Mesenchymal stem cell (in vitro differentiated cells and primary cell): ENCODE measurements around the gene DDX10.
A peak's percentile ranks its signal among the peaks of the same experiment; 100 is the strongest.

Source experiments
- DNase-seq: peaks from one replicate; pipeline ENCODE4 v3.0.0-alpha.2; 2013
- H2AFZ ChIP-seq: one replicate; pipeline ENCODE4 v1.6.1; 2013; ENCODE audit warnings: low read depth, mild to moderate bottlenecking, control low read depth, inconsistent platforms, low read length, moderate library complexity
- H2AK5ac ChIP-seq: 2 replicates; pipeline ENCODE4 v1.6.1; 2013; ENCODE audit warnings: low read length, moderate library complexity, mild to moderate bottlenecking, inconsistent platforms; ENCODE audit not compliant: severe bottlenecking
- H2BK120ac ChIP-seq: one replicate; pipeline ENCODE4 v1.6.1; 2013; ENCODE audit warnings: low read depth, mild to moderate bottlenecking, inconsistent platforms, low read length, moderate library complexity
- H2BK12ac ChIP-seq, 2 experiments: one replicate each; pipeline ENCODE4 v1.6.1; 2013; ENCODE audit warnings: inconsistent platforms in 2 of 2, low read length in 2 of 2, mild to moderate bottlenecking in 2 of 2, moderate library complexity in 2 of 2, control low read depth in 1 of 2
- H2BK15ac ChIP-seq: one replicate; pipeline ENCODE4 v1.6.1; 2013; ENCODE audit warnings: mild to moderate bottlenecking, low read depth, inconsistent platforms; ENCODE audit not compliant: poor library complexity, severe bottlenecking
- H2BK5ac ChIP-seq: 2 replicates; pipeline ENCODE4 v1.6.1; 2013; ENCODE audit warnings: low read depth, mild to moderate bottlenecking, low read length, control low read depth, inconsistent platforms; ENCODE audit not compliant: poor library complexity, severe bottlenecking
- H3K14ac ChIP-seq, 2 experiments: one replicate each; pipeline ENCODE4 v1.6.1; 2013; ENCODE audit warnings: inconsistent platforms in 2 of 2, low read length in 2 of 2, control low read depth in 1 of 2, mild to moderate bottlenecking in 1 of 2, moderate library complexity in 1 of 2
- H3K18ac ChIP-seq, 2 experiments: one replicate each; pipeline ENCODE4 v1.6.1; 2013; ENCODE audit warnings: inconsistent platforms in 2 of 2, low read length in 2 of 2, control low read depth in 1 of 2, low read depth in 1 of 2, mild to moderate bottlenecking in 1 of 2
- H3K23ac ChIP-seq, 2 experiments: one replicate each; pipeline ENCODE4 v1.6.1; 2013; ENCODE audit warnings: inconsistent platforms in 2 of 2, low read length in 2 of 2, mild to moderate bottlenecking in 2 of 2, moderate library complexity in 2 of 2, control low read depth in 1 of 2
- H3K27ac ChIP-seq: 2 replicates; pipeline ENCODE4 v1.5.1; 2013; ENCODE audit warnings: mild to moderate bottlenecking, moderate library complexity, low read length, control low read depth, inconsistent platforms; ENCODE audit not compliant: poor library complexity, severe bottlenecking
- H3K27me3 ChIP-seq, 2 experiments: 2 replicates each; pipeline versions ENCODE4 v1.6.1 to v1.7.0; 2013; ENCODE audit warnings: low read length in 2 of 2, mild to moderate bottlenecking in 2 of 2, moderate library complexity in 2 of 2, control low read depth in 1 of 2, inconsistent platforms in 1 of 2; ENCODE audit not compliant: control insufficient read depth in 1 of 2, insufficient read depth in 1 of 2
- H3K36me3 ChIP-seq, 2 experiments: 2 replicates each; pipeline versions ENCODE4 v1.6.1 to v1.7.0; 2013; ENCODE audit warnings: low read length in 2 of 2, control low read depth in 1 of 2, inconsistent platforms in 1 of 2, low read depth in 1 of 2, mild to moderate bottlenecking in 1 of 2; ENCODE audit not compliant: insufficient read depth in 2 of 2, control insufficient read depth in 1 of 2
- H3K4ac ChIP-seq, 2 experiments: one replicate each; pipeline ENCODE4 v1.6.1; 2013; ENCODE audit warnings: inconsistent platforms in 2 of 2, low read length in 2 of 2, mild to moderate bottlenecking in 2 of 2, moderate library complexity in 2 of 2, control low read depth in 1 of 2, low read depth in 1 of 2
- H3K4me1 ChIP-seq: 2 replicates; pipeline ENCODE4 v1.6.1; 2013; ENCODE audit warnings: low read depth, low read length, control low read depth; ENCODE audit not compliant: control insufficient read depth, insufficient read depth
- H3K4me2 ChIP-seq: 2 replicates; pipeline ENCODE4 v1.6.1; 2013; ENCODE audit warnings: low read length, mild to moderate bottlenecking, inconsistent platforms; ENCODE audit not compliant: poor library complexity, severe bottlenecking
- H3K4me3 ChIP-seq, 2 experiments: 2 replicates each; pipeline versions ENCODE4 v1.5.1 to v1.7.0; 2013; ENCODE audit warnings: low read length in 2 of 2, mild to moderate bottlenecking in 2 of 2, control low read depth in 1 of 2, low read depth in 1 of 2; ENCODE audit not compliant: insufficient read depth in 1 of 2
- H3K79me1 ChIP-seq: replicated peaks from 2 replicates; pipeline ENCODE4 v1.6.1; 2013; ENCODE audit warnings: mild to moderate bottlenecking, control low read depth, low read length, inconsistent platforms; ENCODE audit not compliant: poor library complexity, severe bottlenecking
- H3K9ac ChIP-seq: 2 replicates; pipeline ENCODE4 v1.7.0; 2013; ENCODE audit warnings: mild to moderate bottlenecking, low read length, moderate library complexity
- H3K9me3 ChIP-seq: 2 replicates; pipeline ENCODE4 v1.7.0; 2013; ENCODE audit warnings: mild to moderate bottlenecking, low read length; ENCODE audit not compliant: control insufficient read depth
- H4K8ac ChIP-seq: one replicate; pipeline ENCODE4 v1.6.1; 2013; ENCODE audit warnings: inconsistent platforms, mild to moderate bottlenecking, low read length, moderate library complexity
- H4K91ac ChIP-seq: one replicate; pipeline ENCODE4 v1.6.1; 2013; ENCODE audit warnings: mild to moderate bottlenecking, low read length, inconsistent platforms
- WGBS: methylation state at CpG from one replicate; pipeline ENCODE4 v1.1.7; 2013; ENCODE audit warnings: mixed read lengths; 5-methylcytosine and 5-hydroxymethylcytosine counted together

Gene DDX10

DNA sequence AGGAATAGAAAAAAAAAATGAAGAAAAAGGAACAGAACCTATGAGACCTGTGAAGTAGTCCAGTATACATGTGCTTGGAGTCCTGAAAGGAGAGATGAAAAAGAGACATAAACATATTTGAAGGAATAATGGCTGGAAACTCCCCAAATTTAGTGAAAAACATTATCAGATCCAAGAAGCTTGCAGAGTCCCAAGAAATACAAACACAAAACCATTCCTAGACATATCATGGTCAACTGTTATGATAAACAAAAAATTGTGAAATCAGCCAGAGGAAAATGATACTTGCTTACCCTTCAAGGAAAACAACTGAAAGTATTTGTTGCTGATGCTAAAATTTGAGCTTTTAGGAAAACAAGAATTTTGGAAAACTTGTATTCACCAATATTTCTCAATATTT lies 250.1 kb downstream of the DDX10 start:
- H2AK5ac ChIP-seq, result no peak overlapping the region
- H3K4me2 ChIP-seq, result no peak overlapping the region
- no peak overlapping the region for H2AFZ ChIP-seq
- H3K14ac ChIP-seq, result no peak overlapping the region
- no peak overlapping the region for H2BK15ac ChIP-seq
- DNase-seq, result peak; percentile 79
- no peak overlapping the region for H3K4me3 ChIP-seq
- H3K4me1 ChIP-seq, result peaks cover 2% of the 10 kb centered on the region
- H3K9ac ChIP-seq, result no peak overlapping the region
- no peak overlapping the region for H3K27ac ChIP-seq
- no peak overlapping the region for H4K8ac ChIP-seq
- no peak overlapping the region for H3K23ac ChIP-seq
- H4K91ac ChIP-seq, result no peak overlapping the region
- H2BK12ac ChIP-seq, result no peak overlapping the region
- H3K36me3 ChIP-seq, result peaks cover 0 to 2% of the 10 kb centered on the region in 2 experiments
- H3K4ac ChIP-seq, result no peak overlapping the region
- no peak overlapping the region for H2BK5ac ChIP-seq
- no peaks in the 10 kb centered on the region for H3K27me3 ChIP-seq
- H3K9me3 ChIP-seq, result no peaks in the 10 kb centered on the region
- no peak overlapping the region for H3K18ac ChIP-seq
- peaks cover 4% of the 10 kb centered on the region for H3K79me1 ChIP-seq
- H2BK120ac ChIP-seq, result no peak overlapping the region

DNA sequence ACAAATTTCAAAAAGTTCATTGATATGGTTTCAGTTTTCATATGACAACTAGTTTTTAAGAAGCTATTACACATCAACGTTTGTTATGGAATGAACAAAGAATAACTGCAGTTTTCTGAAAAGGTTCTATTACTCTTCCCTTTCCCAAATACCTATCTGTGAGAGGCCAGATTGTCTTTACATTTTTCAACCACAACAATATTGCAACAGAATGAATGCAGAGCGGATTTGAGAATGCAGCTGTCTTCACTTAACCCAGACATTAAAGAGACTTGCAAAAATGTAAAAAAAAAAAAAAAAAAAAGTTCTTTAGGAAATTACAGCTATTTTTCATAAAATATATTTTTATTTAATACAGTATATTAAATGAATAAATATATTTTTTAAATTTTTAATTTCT lies 250.8 kb downstream of the DDX10 start:
- Histone ChIP-seq H4K8ac (no peak overlapping the region), H2BK5ac (no peak overlapping the region), H3K36me3 (peaks cover 0 to 5% of the 10 kb centered on the region in 2 experiments), H3K4ac (no peak overlapping the region), H3K27me3 (no peaks in the 10 kb centered on the region), H2AFZ (no peak overlapping the region), H3K4me2 (no peak overlapping the region), H3K9me3 (no peaks in the 10 kb centered on the region), H3K9ac (no peak overlapping the region), H3K79me1 (peaks cover 4% of the 10 kb centered on the region), H3K18ac (no peak overlapping the region), H3K4me3 (no peak overlapping the region), H3K14ac (no peak overlapping the region), H3K27ac (no peak overlapping the region), H2BK15ac (no peak overlapping the region), H2BK12ac (no peak overlapping the region), H4K91ac (no peak overlapping the region), H2AK5ac (no peak overlapping the region), H2BK120ac (no peak overlapping the region), H3K4me1 (peaks cover 2% of the 10 kb centered on the region), H3K23ac (no peak overlapping the region)
- no peak for DNase-seq
- WGBS, result 94% methylated on average over 1 of the region's 2 CpGs

DNA sequence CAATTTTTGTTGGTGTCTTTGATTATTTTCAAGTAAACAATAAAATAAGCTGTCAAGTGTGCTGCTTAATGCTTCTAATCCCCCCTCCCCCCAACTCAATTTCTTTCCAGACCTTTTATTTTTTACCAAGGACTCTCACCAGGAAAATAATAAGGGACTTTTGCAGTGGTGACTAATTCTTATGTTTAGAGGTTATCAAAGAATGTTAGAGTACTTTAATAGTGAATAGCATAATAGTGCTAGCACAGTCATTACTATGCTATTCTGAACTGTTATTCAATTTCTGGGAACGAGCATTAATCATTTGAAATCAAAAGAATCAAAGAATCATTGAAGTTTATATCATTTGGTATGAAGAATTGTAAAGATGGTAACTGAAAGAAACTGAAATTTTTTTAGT lies 251.4 kb downstream of the DDX10 start:
- peaks cover 0 to 5% of the 10 kb centered on the region in 2 experiments for H3K36me3 ChIP-seq
- DNase-seq, result no peak
- no peaks in the 10 kb centered on the region for H3K9me3 ChIP-seq
- peaks cover 7% of the 10 kb centered on the region for H3K79me1 ChIP-seq
- no peak overlapping the region for H3K27ac ChIP-seq
- H3K23ac ChIP-seq, result no peak overlapping the region
- no peak overlapping the region for H2AK5ac ChIP-seq
- H2BK12ac ChIP-seq, result no peak overlapping the region
- H4K91ac ChIP-seq, result no peak overlapping the region
- H3K14ac ChIP-seq, result no peak overlapping the region
- no peak overlapping the region for H2BK15ac ChIP-seq
- no peak overlapping the region for H4K8ac ChIP-seq
- no peak overlapping the region for H3K4ac ChIP-seq
- WGBS, result no CpG with 5 or more reads among the region's 1 CpG
- no peak overlapping the region for H3K9ac ChIP-seq
- H2AFZ ChIP-seq, result no peak overlapping the region
- H3K4me3 ChIP-seq, result no peak overlapping the region
- H3K4me1 ChIP-seq, result peaks cover 2% of the 10 kb centered on the region
- no peak overlapping the region for H3K4me2 ChIP-seq
- no peak overlapping the region for H2BK120ac ChIP-seq
- no peak overlapping the region for H2BK5ac ChIP-seq
- H3K27me3 ChIP-seq, result no peaks in the 10 kb centered on the region
- no peak overlapping the region for H3K18ac ChIP-seq

DNA sequence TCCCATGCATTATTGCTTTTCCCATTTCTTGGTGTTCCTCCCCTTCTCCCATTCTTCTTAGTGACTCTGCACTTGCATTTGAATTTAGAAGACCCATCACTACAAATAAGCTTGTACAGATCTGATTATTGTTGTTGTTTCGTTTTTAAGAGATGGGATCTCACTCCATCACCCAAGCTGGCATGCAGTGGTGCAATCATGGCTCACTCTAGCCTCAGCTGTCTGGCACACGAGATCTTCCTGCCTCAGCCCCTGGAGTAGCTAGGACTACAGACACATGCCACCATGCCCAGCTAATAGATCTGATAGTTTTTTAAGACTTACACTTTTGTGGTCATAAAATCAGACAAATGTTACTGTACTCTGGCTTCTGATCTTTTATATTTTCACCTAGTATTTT lies 252.1 kb downstream of the DDX10 start:
- H2BK120ac ChIP-seq, result no peak overlapping the region
- no peak overlapping the region for H3K23ac ChIP-seq
- H2BK5ac ChIP-seq, result no peak overlapping the region
- H4K91ac ChIP-seq, result no peak overlapping the region
- no peak overlapping the region for H2AK5ac ChIP-seq
- H3K18ac ChIP-seq, result peak overlapping the region; percentile 41 to 46
- no peaks in the 10 kb centered on the region for H3K27me3 ChIP-seq
- 93% methylated on average over 2 of the region's 2 CpGs for WGBS
- H3K4me2 ChIP-seq, result no peak overlapping the region
- H3K27ac ChIP-seq, result no peak overlapping the region
- peaks cover 2% of the 10 kb centered on the region for H3K4me1 ChIP-seq
- H3K79me1 ChIP-seq, result peaks cover 7% of the 10 kb centered on the region
- no peak overlapping the region for H3K9ac ChIP-seq
- peaks cover 0 to 5% of the 10 kb centered on the region in 2 experiments for H3K36me3 ChIP-seq
- H4K8ac ChIP-seq, result peak overlapping the region; percentile 63
- H2BK12ac ChIP-seq, result no peak overlapping the region
- no peak overlapping the region for H3K4ac ChIP-seq
- H2AFZ ChIP-seq, result no peak overlapping the region
- H3K14ac ChIP-seq, result no peak overlapping the region
- H3K4me3 ChIP-seq, result no peak overlapping the region
- peak overlapping the region; percentile 63 for H2BK15ac ChIP-seq
- H3K9me3 ChIP-seq, result no peaks in the 10 kb centered on the region
- DNase-seq, result no peak
